A673 (cell line): ENCODE data around the gene EDNRA.

Experiments used
- EZH2 ChIP-seq: fragments of 200-600 bp; sonication (generic); IDR thresholded peaks from 2 replicates; pipeline ENCODE4 v1.6.1; 2017; ENCODE audit warnings: borderline replicate concordance, low read depth, mild to moderate bottlenecking, mixed read lengths, antibody characterized with exemption, low read length; ENCODE audit not compliant: poor library complexity, severe bottlenecking
- TF ChIP-seq, protein P1 (sequence below): fragments of 300-800, 200-600 bp; sonication (generic); conservative IDR thresholded peaks from 2 replicates; pipeline ENCODE4 v1.5.1; 2017; ENCODE audit warnings: low read depth, mild to moderate bottlenecking, antibody characterized with exemption, low read length, moderate library complexity, mixed read lengths

DNA sequence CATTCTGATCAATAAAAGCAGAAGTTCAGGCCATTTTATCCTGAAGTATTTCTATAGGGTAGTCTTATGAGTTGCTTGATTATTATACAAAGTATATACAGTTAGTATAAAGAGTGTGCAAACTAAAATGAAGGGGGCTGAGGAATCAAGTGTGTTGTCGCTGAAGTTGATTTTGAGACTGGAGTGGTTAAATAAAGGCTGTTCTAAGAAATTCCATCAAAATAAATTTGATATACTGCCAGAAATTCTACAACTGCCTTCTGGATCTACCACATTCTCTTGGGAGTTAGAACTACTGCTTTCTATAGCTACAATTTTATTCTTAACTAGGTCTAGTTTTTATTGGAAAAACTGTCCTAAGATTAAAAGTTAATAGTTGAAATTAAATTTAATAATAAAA is 12.4 kb downstream of the EDNRA start:
- TF ChIP-seq, protein P1, sequence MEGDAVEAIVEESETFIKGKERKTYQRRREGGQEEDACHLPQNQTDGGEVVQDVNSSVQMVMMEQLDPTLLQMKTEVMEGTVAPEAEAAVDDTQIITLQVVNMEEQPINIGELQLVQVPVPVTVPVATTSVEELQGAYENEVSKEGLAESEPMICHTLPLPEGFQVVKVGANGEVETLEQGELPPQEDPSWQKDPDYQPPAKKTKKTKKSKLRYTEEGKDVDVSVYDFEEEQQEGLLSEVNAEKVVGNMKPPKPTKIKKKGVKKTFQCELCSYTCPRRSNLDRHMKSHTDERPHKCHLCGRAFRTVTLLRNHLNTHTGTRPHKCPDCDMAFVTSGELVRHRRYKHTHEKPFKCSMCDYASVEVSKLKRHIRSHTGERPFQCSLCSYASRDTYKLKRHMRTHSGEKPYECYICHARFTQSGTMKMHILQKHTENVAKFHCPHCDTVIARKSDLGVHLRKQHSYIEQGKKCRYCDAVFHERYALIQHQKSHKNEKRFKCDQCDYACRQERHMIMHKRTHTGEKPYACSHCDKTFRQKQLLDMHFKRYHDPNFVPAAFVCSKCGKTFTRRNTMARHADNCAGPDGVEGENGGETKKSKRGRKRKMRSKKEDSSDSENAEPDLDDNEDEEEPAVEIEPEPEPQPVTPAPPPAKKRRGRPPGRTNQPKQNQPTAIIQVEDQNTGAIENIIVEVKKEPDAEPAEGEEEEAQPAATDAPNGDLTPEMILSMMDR, result no peak
- no peak for TF ChIP-seq EZH2
